Ectodermal cell (in vitro differentiated cells): Measurements from ENCODE around the gene AOC2.

Experiments
- H3K27ac ChIP-seq: 2 replicates; pipeline ENCODE4 v1.7.0; 2013; ENCODE audit warnings: mild to moderate bottlenecking, low read depth, low read length; ENCODE audit not compliant: insufficient read depth, poor library complexity, severe bottlenecking
- H3K27me3 ChIP-seq: 2 replicates; pipeline ENCODE4 v1.7.0; 2013; ENCODE audit warnings: mild to moderate bottlenecking, low read length; ENCODE audit not compliant: insufficient read depth, control insufficient read depth, poor library complexity, severe bottlenecking
- H3K36me3 ChIP-seq: one replicate; pipeline ENCODE4 v1.7.0; 2013; ENCODE audit warnings: low read length; ENCODE audit not compliant: control insufficient read depth, insufficient read depth
- H3K4me1 ChIP-seq: one replicate; pipeline ENCODE4 v1.7.0; 2013; ENCODE audit warnings: low read length; ENCODE audit not compliant: control insufficient read depth, insufficient read depth
- H3K4me3 ChIP-seq: 2 replicates; pipeline ENCODE4 v1.7.0; 2013; ENCODE audit warnings: low read depth, low read length, control low read depth; ENCODE audit not compliant: insufficient read depth
- H3K9me3 ChIP-seq: 2 replicates; pipeline ENCODE4 v1.7.0; 2013; ENCODE audit warnings: mild to moderate bottlenecking, low read length, moderate library complexity; ENCODE audit not compliant: control insufficient read depth
- WGBS, 2 experiments: methylation state at CpG; one replicate each; pipeline ENCODE4 v1.1.7; 2013; ENCODE audit warnings: missing lambda C conversion rate in 2 of 2; 5-methylcytosine and 5-hydroxymethylcytosine counted together

AOC2 gene

DNA sequence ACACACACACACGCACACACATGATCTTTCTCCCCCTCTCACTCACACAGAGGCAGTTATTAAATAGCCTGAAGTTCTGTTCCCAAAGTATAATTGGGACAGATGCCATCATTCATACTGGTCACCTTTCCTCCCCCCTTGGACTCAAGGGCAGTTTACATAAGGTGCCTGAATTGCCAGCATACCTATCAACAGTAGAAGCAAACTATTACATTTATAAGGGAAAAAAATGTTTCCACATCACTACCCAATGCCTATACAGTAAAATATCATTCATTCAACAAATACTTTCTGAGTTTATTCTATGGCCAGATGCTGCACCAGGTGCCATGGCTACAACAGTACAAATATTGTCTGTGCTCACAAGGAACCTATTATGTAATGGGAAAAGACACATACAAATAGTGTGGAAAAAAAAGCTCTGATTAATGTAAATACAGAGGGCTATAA, 39.4 kb upstream of the AOC2 start:
- H3K27ac ChIP-seq: no peak overlapping the region
- no peaks in the 10 kb centered on the region for H3K9me3 ChIP-seq
- H3K27me3 ChIP-seq: peaks cover 12% of the 10 kb centered on the region
- H3K4me1 ChIP-seq: no peaks in the 10 kb centered on the region
- WGBS, 2 experiments: 90 to 91% methylated on average over 1 of the region's 1 CpG
- no peaks in the 10 kb centered on the region for H3K36me3 ChIP-seq
- no peak overlapping the region for H3K4me3 ChIP-seq

- WGBS, 2 experiments: 91 to 93% methylated on average over 1 of the region's 1 CpG
- H3K9me3 ChIP-seq: no peaks in the 10 kb centered on the region
- no peak overlapping the region for H3K27ac ChIP-seq
- no peak overlapping the region for H3K4me3 ChIP-seq
- H3K4me1 ChIP-seq: no peaks in the 10 kb centered on the region
- H3K36me3 ChIP-seq: no peaks in the 10 kb centered on the region
- H3K27me3 ChIP-seq: peaks cover 5% of the 10 kb centered on the region
These were observed 38.1 kb upstream of the AOC2 start for GRCh38 chr17:42806249-42806648.

DNA sequence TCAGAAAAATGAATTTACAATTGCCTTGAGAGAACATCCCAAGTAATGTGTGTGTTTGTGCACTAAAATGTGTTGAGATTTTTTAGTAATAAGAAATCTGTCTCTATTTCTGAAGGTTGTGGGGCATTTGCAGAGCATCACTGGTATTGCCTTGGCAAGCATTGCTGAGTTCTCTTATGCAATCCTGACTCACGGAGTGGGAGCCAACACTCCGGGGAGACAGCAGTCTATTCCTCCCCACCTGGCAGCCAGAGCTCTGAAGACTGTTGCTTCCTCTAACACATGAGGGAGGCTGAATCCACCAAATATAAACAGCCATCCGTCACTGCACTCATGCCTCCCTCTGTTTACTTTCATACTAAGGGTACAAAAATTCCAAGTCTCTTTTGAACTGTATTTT, 35.1 kb upstream of the AOC2 start:
- Histone ChIP-seq H3K4me3 (no peak overlapping the region), H3K9me3 (no peaks in the 10 kb centered on the region), H3K27me3 (peaks cover 5% of the 10 kb centered on the region), H3K36me3 (peaks cover 9% of the 10 kb centered on the region), H3K4me1 (no peaks in the 10 kb centered on the region), H3K27ac (no peak overlapping the region)
- WGBS, 2 experiments: 86 to 92% methylated on average over 3 of the region's 3 CpGs

GRCh38 chr17:42814633-42815399, 29.6 kb upstream of the AOC2 start:
- H3K27me3 ChIP-seq: no peaks in the 10 kb centered on the region
- H3K4me3 ChIP-seq: no peak overlapping the region
- no peak overlapping the region for H3K27ac ChIP-seq
- WGBS, 2 experiments: 92 to 93% methylated on average over 8 of the region's 8 CpGs
- no peaks in the 10 kb centered on the region for H3K9me3 ChIP-seq
- no peaks in the 10 kb centered on the region for H3K4me1 ChIP-seq
- H3K36me3 ChIP-seq: peaks cover 43% of the 10 kb centered on the region

- WGBS, 2 experiments: 97% methylated on average over 1 of the region's 1 CpG
- Histone ChIP-seq H3K36me3 (peaks cover 40% of the 10 kb centered on the region), H3K27me3 (no peaks in the 10 kb centered on the region), H3K4me3 (no peak overlapping the region), H3K4me1 (no peaks in the 10 kb centered on the region), H3K27ac (no peak overlapping the region), H3K9me3 (no peaks in the 10 kb centered on the region)
These were observed 26.5 kb upstream of the AOC2 start for GRCh38 chr17:42817866-42818265.

GRCh38 chr17:42818379-42818778, 26.0 kb upstream of the AOC2 start:
- 90 to 97% methylated on average over 5 of the region's 5 CpGs for WGBS, 2 experiments
- H3K36me3 ChIP-seq: peaks cover 40% of the 10 kb centered on the region
- no peak overlapping the region for H3K4me3 ChIP-seq

GRCh38 chr17:42819939-42820535, 24.3 kb upstream of the AOC2 start:
- H3K9me3 ChIP-seq: no peaks in the 10 kb centered on the region
- no peaks in the 10 kb centered on the region for H3K27me3 ChIP-seq
- no peak overlapping the region for H3K4me3 ChIP-seq
- WGBS, 2 experiments: 21 to 23% methylated on average over 1 to 2 of the region's 2 CpGs
- H3K36me3 ChIP-seq: peaks cover 29% of the 10 kb centered on the region
- peaks cover 5% of the 10 kb centered on the region for H3K4me1 ChIP-seq
- H3K27ac ChIP-seq: no peak overlapping the region

More at GRCh38 chr17:42818379-42818778, 26.0 kb upstream of the AOC2 start:
- no peaks in the 10 kb centered on the region for H3K9me3 ChIP-seq
- no peaks in the 10 kb centered on the region for H3K27me3 ChIP-seq
- no peak overlapping the region for H3K27ac ChIP-seq
- peaks cover 4% of the 10 kb centered on the region for H3K4me1 ChIP-seq

DNA sequence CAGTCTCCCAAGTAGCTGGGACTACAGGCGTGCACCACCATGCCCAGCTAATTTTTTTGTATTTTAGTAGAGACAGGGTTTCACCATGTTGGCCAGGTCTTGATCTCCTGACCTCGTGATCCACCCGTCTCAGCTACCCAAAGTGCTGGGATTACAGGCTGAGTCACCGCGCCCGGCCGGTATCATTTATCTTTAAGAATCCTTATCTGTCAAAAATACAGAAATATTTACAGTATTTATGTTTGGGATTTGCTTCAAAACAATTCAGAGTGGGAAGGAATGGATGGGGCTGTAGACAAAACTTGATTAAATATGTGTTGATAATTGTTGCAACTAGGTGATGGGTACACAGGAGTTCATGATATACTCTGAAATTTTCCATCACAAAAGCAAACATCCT, 23.2 kb upstream of the AOC2 start:
- no peaks in the 10 kb centered on the region for H3K9me3 ChIP-seq
- no peaks in the 10 kb centered on the region for H3K27me3 ChIP-seq
- peaks cover 5% of the 10 kb centered on the region for H3K4me1 ChIP-seq
- H3K4me3 ChIP-seq: no peak overlapping the region
- H3K36me3 ChIP-seq: peaks cover 29% of the 10 kb centered on the region
- WGBS, 2 experiments: 88 to 97% methylated on average over 7 of the region's 7 CpGs
- H3K27ac ChIP-seq: no peak overlapping the region

DNA sequence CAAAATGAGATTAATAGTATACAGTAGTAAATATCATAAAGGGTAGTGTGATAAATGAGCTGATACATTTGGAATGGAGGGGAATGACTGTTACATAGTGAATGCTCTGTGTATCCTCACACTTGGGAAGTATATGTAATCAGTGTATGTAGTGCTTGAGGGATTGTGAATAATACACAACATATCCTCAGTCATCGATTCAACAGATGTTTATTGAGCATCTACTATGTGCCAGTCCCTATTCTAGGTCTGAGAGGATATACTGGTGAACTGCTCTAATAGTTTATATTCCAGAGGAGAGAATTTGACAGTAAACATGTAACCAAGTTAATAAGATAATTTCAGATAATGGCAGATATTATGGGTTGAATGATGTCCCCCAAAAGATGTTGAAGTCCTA, 16.9 kb upstream of the AOC2 start:
- Histone ChIP-seq H3K36me3 (no peaks in the 10 kb centered on the region), H3K27ac (no peak overlapping the region), H3K9me3 (no peaks in the 10 kb centered on the region), H3K4me3 (no peak overlapping the region), H3K4me1 (peaks cover 9% of the 10 kb centered on the region), H3K27me3 (peaks cover 13% of the 10 kb centered on the region)
- 100% methylated on average over 1 of the region's 1 CpG; no CpG with 5 or more reads in 1 of the 2 experiments for WGBS, 2 experiments

- H3K4me3 ChIP-seq: no peak overlapping the region
- H3K27me3 ChIP-seq: peaks cover 13% of the 10 kb centered on the region
- peaks cover 4% of the 10 kb centered on the region for H3K4me1 ChIP-seq
- no peaks in the 10 kb centered on the region for H3K9me3 ChIP-seq
- peaks cover 5% of the 10 kb centered on the region for H3K36me3 ChIP-seq
- H3K27ac ChIP-seq: no peak overlapping the region
These were observed 13.4 kb upstream of the AOC2 start for GRCh38 chr17:42830971-42831370.
